Heart left ventricle (tissue), 16 donors: Measurements from ENCODE around the gene CELA1. TPM values are rescaled to one million over a fixed set of nuclear protein-coding genes. Genes with fewer than 3 reads are reported as not detected.

Source experiments
- ATAC-seq, 4 donors: fragments of 200-7000 bp; cut with Tn5 transposase; one replicate each; pipeline ENCODE4 v1.9.1; 2020 to 2022; ENCODE audit warnings: moderate library complexity in 4 of 4, mild to moderate bottlenecking in 3 of 4, moderate number of reproducible peaks in 1 of 4
- DNase-seq, 5 donors: peaks; one replicate each; pipeline ENCODE4 v3.0.0-alpha.2; 2020
- H3K27ac ChIP-seq, 12 donors: fragments of 200-600 bp; sonication (generic) in 4 of 12; one replicate each; pipeline versions ENCODE4 v1.5.0 to v1.8.0; 2016 to 2022; ENCODE audit warnings: mild to moderate bottlenecking in 2 of 12
- H3K27me3 ChIP-seq, 9 donors: fragments of 200-600 bp; sonication (generic) in 2 of 9; one replicate each; pipeline versions ENCODE4 v1.5.1 to v1.8.0; 2016 to 2022; ENCODE audit warnings: mild to moderate bottlenecking in 3 of 9
- H3K36me3 ChIP-seq, 9 donors: fragments of 200-600 bp; sonication (generic) in 2 of 9; one replicate each; pipeline versions ENCODE4 v1.5.0 to v1.8.0; 2018 to 2022; ENCODE audit warnings: mild to moderate bottlenecking in 2 of 9
- H3K4me1 ChIP-seq, 12 donors: fragments of 200-600 bp; sonication (generic) in 4 of 12; one replicate each; pipeline versions ENCODE4 v1.5.0 to v1.8.0; 2016 to 2022; ENCODE audit warnings: mild to moderate bottlenecking in 3 of 12
- H3K4me3 ChIP-seq, 12 donors: fragments of 200-600 bp; sonication (generic) in 4 of 12; one replicate each; pipeline versions ENCODE4 v1.5.0 to v1.8.0; 2017 to 2022; ENCODE audit warnings: mild to moderate bottlenecking in 9 of 12, moderate library complexity in 4 of 12
- H3K9me3 ChIP-seq, 12 donors: fragments of 200-600 bp; sonication (generic) in 4 of 12; one replicate each; pipeline versions ENCODE4 v1.5.0 to v1.8.0; 2016 to 2022; ENCODE audit warnings: mild to moderate bottlenecking in 1 of 12
- POLR2A ChIP-seq, 2 donors: fragments of 450-650 bp; IDR thresholded peaks; one replicate each; pipeline ENCODE4 v1.6.1; 2017; ENCODE audit warnings: antibody characterized with exemption in 2 of 2, mild to moderate bottlenecking in 2 of 2, moderate library complexity in 2 of 2
- WGBS, 4 donors: extraction: QIAGEN DNeasy Blood & Tissue Kit in 2 of 4; methylation state at CpG; one replicate each; pipeline versions ENCODE4 v1.1.5 to v1.1.7; 2013 to 2018; 5-methylcytosine and 5-hydroxymethylcytosine counted together
- intact Hi-C, 10 donors: fragments of 100-400 bp; cut with DNase I; formaldehyde crosslinking; loops; one replicate each; pipeline versions ENCODE4 v1.11.1 to v1.14.2; 2022
- polyA plus RNA-seq, 2 donors: library from polyadenylated mRNA; stranded (reverse); fragments of 200-250 nt; gene quantifications; one replicate each; pipeline ENCODE4 v1.2.3, GENCODE V29; 2013
- total RNA-seq, 9 donors: library from RNA; depleted of rRNA in 2 of 9; stranded (reverse); fragments of >200 nt in 2 of 9; fragmentation: NEBNext Ultra II Directional in 3 of 9; extraction: Animal tissue kit (Norgen Biotek cat#: 25700) in 3 of 9; gene quantifications; one replicate each; pipeline versions ENCODE4 v1.1.0 to v1.2.4, GENCODE V29; 2016 to 2023
- TF ChIP-seq, protein P1 (sequence below), 12 donors: fragments of 200-600 bp; sonication (generic) in 4 of 12; IDR thresholded peaks; one replicate each; pipeline versions ENCODE4 v1.5.0 to v1.8.0; 2018 to 2022; ENCODE audit warnings: antibody characterized with exemption in 12 of 12, mild to moderate bottlenecking in 5 of 12
- donor health status: ischemic (EF 13 %, LVEDD 7.1; RV severe dilation, severe dysfunction).
- donor health status: healthy with polysubstance abuse.
- donor health status: DM: no; HTN: yes; CAD: no.
- donor health status: DM: no; HTN: no; CAD: no.
- donor health status: ischemic (EF 25% LVEDD 6.9; RV normal size, moderate dysfunction).
- donor health status: ischemic (EF 25% LVEDD 5.7; RV mildly dilated, moderate dysfunction).
- donor health status: healthy.
- donor health status: DM: yes; HTN: yes; CAD: no.
- donor health status: ischemic (EF 35%, LVEDD 5.7; RV mildly dilated, moderate dysfunction).
- donor health status: nonischemic (EF 11% LVEDD 7.7; RV severe dilation, severe dysfunction).
- donor health status: DM: yes; HTN: yes; CAD: no.
- donor health status: PGD.
- donor health status: ischemic (EF 29% LVEDD 5.4; RV normal size, mild dysfunction).
- donor health status: nonischemic (EF 23%, LVEDD 6.1; RV moderate dilation, normal function).

CELA1 gene
- total and polyA plus RNA-seq, 11 donors, result not detected

- 91 to 97% (median 93%) methylated on average over 4 of the region's 4 CpGs for WGBS, 4 donors
- Histone ChIP-seq H3K9me3 (no peaks in the 10 kb centered on the region), H3K36me3 (no peaks in the 10 kb centered on the region), H3K4me1 (peaks cover 0 to 64% (median 0%) of the 10 kb centered on the region in 12 donors), H3K27ac (peak overlapping the region in 1 of 12 donors; percentile 73), H3K27me3 (no peaks in the 10 kb centered on the region), H3K4me3 (no peak overlapping the region)
- intact Hi-C loops, result no loop called here
- TF ChIP-seq, protein P1, sequence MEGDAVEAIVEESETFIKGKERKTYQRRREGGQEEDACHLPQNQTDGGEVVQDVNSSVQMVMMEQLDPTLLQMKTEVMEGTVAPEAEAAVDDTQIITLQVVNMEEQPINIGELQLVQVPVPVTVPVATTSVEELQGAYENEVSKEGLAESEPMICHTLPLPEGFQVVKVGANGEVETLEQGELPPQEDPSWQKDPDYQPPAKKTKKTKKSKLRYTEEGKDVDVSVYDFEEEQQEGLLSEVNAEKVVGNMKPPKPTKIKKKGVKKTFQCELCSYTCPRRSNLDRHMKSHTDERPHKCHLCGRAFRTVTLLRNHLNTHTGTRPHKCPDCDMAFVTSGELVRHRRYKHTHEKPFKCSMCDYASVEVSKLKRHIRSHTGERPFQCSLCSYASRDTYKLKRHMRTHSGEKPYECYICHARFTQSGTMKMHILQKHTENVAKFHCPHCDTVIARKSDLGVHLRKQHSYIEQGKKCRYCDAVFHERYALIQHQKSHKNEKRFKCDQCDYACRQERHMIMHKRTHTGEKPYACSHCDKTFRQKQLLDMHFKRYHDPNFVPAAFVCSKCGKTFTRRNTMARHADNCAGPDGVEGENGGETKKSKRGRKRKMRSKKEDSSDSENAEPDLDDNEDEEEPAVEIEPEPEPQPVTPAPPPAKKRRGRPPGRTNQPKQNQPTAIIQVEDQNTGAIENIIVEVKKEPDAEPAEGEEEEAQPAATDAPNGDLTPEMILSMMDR (IDR thresholded peaks at IDR 0.05), result no peak
- TF ChIP-seq POLR2A (IDR thresholded peaks at IDR 0.05), result no peak
- DNase-seq, result no peak
- no peak for ATAC-seq
Observed at GRCh38 chr12:51328587-51328986, 17.9 kb downstream of the CELA1 start.

GRCh38 chr12:51326698-51327439 is 19.6 kb downstream of the CELA1 start:
- Histone ChIP-seq H3K4me1 (peaks cover 0 to 70% (median 0%) of the 10 kb centered on the region in 12 donors), H3K27me3 (no peaks in the 10 kb centered on the region), H3K4me3 (peak overlapping the region in 1 of 12 donors; percentile 8), H3K9me3 (no peaks in the 10 kb centered on the region), H3K36me3 (no peaks in the 10 kb centered on the region), H3K27ac (peak overlapping the region in 1 of 12 donors; percentile 98)
- intact Hi-C loops, result no loop called here
- no peak for TF ChIP-seq POLR2A (IDR thresholded peaks at IDR 0.05)
- TF ChIP-seq, protein P1 (IDR thresholded peaks at IDR 0.05), result no peak
- peak; percentile 59 to 87 (median 82) for ATAC-seq
- 67 to 72% (median 68%) methylated on average over 7 of the region's 7 CpGs for WGBS, 4 donors
- DNase-seq, result peak in 1 of 5 donors; percentile 26

- ATAC-seq, result no peak
- H3K27ac ChIP-seq, result peak overlapping the region in 1 of 12 donors; percentile 98
- intact Hi-C loops, result no loop called here
Observed at GRCh38 chr12:51324953-51325352, 21.5 kb downstream of the CELA1 start.

More at GRCh38 chr12:51324953-51325352, 21.5 kb downstream of the CELA1 start:
- H3K4me1 ChIP-seq, result peaks cover 0 to 84% (median 0%) of the 10 kb centered on the region in 12 donors
- 91 to 98% (median 95%) methylated on average over 4 of the region's 4 CpGs for WGBS, 4 donors
- no peak overlapping the region for H3K4me3 ChIP-seq
- DNase-seq, result no peak
- TF ChIP-seq POLR2A (IDR thresholded peaks at IDR 0.05), result no peak
- TF ChIP-seq, protein P1 (IDR thresholded peaks at IDR 0.05), result no peak
- no peaks in the 10 kb centered on the region for H3K36me3 ChIP-seq
- no peaks in the 10 kb centered on the region for H3K27me3 ChIP-seq
- no peaks in the 10 kb centered on the region for H3K9me3 ChIP-seq
